ENCODE data around the gene DIAPH3. TPM values are rescaled to one million over a fixed set of nuclear protein-coding genes. Genes with fewer than 3 reads are reported as not detected.
"Not testable (repeated sequence)": the region's sequence is repeated elsewhere in the genome, so short reads cannot be mapped to it uniquely, and the experiment has no call there.

The DIAPH3 gene
- under 1 TPM in 2 of 3 donors, not detected in 1; 0.03 to 0.25 TPM for polyA plus RNA-seq

- peak; percentile 87 to 91 (median 90) for DNase-seq
- H3K4me3 Mint-ChIP-seq, result peak within 1 kb of the TSS; percentile 91 to 97 (median 95)
- peaks cover 28 to 45% of the 10 kb centered on the region in 2 donors for H3K4me1 Mint-ChIP-seq
- peaks cover 0 to 3% (median 0%) of the 10 kb centered on the region in 3 donors for H3K36me3 Mint-ChIP-seq
- peak within 1 kb of the TSS; percentile 85 to 94 (median 92) for H3K27ac Mint-ChIP-seq
- H3K9me3 Mint-ChIP-seq, result no peaks in the 10 kb centered on the region
- H3K27me3 Mint-ChIP-seq (ENCODE audit: low read depth in 3 of 3), result peaks cover 2 to 10% (median 4%) of the 10 kb centered on the region in 3 donors
Observed at GRCh38 chr13:60163478-60164233, at the start of gene DIAPH3. Gene DIAPH3, minus strand, starts transcription at chr13:60163928. Its CDS starts 162 bp downstream, at chr13:60163766.

DNA sequence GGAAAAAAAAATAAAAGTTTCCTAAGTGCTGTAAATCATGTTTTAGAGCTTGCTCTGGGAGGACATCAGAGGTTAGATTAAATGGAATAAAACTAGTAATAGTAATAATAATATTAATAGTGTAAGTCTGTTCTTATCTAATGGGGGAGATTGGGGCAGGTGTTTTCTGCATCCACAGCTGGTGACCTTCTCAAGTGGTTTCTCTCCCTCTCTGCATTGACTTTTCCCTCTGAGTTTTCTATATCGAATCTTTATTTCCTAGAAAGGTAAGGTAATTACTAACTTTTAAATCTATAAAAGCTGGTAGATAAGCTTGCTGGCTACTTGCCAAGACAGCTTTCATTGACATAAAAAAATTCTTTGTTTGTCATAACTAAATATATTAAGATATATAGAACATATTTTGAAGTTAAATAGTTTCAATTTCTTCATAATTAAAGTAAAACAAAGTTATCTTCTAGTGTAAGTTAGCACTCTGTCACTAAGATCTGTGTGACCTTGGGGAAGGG is 49.6 kb upstream of the DIAPH3 start:
- Mint-ChIP-seq H3K4me1 (peaks cover 0 to 4% of the 10 kb centered on the region in 2 donors), H3K9me3 (no peaks in the 10 kb centered on the region), H3K4me3 (no peak overlapping the region), H3K36me3 (no peaks in the 10 kb centered on the region), H3K27me3 (ENCODE audit: low read depth in 3 of 3) (peaks cover 0 to 8% (median 7%) of the 10 kb centered on the region in 3 donors), H3K27ac (no peak overlapping the region)
- no peak for DNase-seq

DNA sequence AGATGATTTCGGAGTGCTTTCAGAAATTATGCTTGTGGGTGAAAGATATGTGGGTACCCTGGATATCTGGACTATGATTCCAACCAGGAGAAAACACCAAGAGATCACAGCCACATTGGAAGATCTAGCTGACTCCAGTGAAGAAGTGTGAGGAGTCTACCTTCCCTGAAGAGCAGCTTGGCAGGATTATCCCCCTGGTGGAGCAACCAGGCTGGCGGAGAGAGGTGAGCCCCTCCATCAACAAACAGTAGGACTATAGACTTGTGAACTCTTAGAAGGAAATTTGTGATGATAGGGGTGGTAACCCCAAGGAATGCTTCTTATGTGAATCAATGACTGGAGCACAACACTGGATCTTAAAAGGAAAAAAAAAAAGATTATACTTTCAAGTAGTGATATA is 47.8 kb upstream of the DIAPH3 start:
- DNase-seq, result no peak
- Mint-ChIP-seq H3K27ac (no peak overlapping the region), H3K27me3 (ENCODE audit: low read depth in 3 of 3) (peaks cover 4 to 10% (median 7%) of the 10 kb centered on the region in 3 donors), H3K4me1 (no peaks in the 10 kb centered on the region), H3K4me3 (no peak overlapping the region), H3K9me3 (no peaks in the 10 kb centered on the region), H3K36me3 (no peaks in the 10 kb centered on the region)

- no peaks in the 10 kb centered on the region for H3K36me3 Mint-ChIP-seq
- H3K4me1 Mint-ChIP-seq, result no peaks in the 10 kb centered on the region
- no peak for DNase-seq
- no peak overlapping the region for H3K4me3 Mint-ChIP-seq
- peaks cover 7 to 13% (median 8%) of the 10 kb centered on the region in 3 donors for H3K27me3 Mint-ChIP-seq (ENCODE audit: low read depth in 3 of 3)
- H3K27ac Mint-ChIP-seq, result no peak overlapping the region
- no peaks in the 10 kb centered on the region for H3K9me3 Mint-ChIP-seq
Observed at GRCh38 chr13:60210510-60211330, 47.0 kb upstream of the DIAPH3 start.

- DNase-seq, H3K27ac Mint-ChIP-seq, H3K36me3 Mint-ChIP-seq, H3K4me3 Mint-ChIP-seq, H3K4me1 Mint-ChIP-seq, H3K9me3 Mint-ChIP-seq: not testable (repeated sequence)
- peaks cover 0 to 19% (median 4%) of the 10 kb centered on the region in 3 donors for H3K27me3 Mint-ChIP-seq (ENCODE audit: low read depth in 3 of 3)
Observed at GRCh38 chr13:60205499-60205898, 41.8 kb upstream of the DIAPH3 start.

GRCh38 chr13:60201286-60201685 is 37.6 kb upstream of the DIAPH3 start:
- Mint-ChIP-seq H3K27ac (no peak overlapping the region), H3K4me1 (no peaks in the 10 kb centered on the region), H3K4me3 (no peak overlapping the region), H3K27me3 (ENCODE audit: low read depth in 3 of 3) (peaks cover 0 to 15% (median 6%) of the 10 kb centered on the region in 3 donors), H3K36me3 (no peaks in the 10 kb centered on the region), H3K9me3 (peaks cover 0 to 3% (median 0%) of the 10 kb centered on the region in 6 donors)
- DNase-seq, result no peak

GRCh38 chr13:60195893-60196292 is 32.2 kb upstream of the DIAPH3 start:
- not testable (repeated sequence) for H3K4me3 Mint-ChIP-seq; H3K27me3 Mint-ChIP-seq (ENCODE audit: low read depth in 3 of 3)

DNA sequence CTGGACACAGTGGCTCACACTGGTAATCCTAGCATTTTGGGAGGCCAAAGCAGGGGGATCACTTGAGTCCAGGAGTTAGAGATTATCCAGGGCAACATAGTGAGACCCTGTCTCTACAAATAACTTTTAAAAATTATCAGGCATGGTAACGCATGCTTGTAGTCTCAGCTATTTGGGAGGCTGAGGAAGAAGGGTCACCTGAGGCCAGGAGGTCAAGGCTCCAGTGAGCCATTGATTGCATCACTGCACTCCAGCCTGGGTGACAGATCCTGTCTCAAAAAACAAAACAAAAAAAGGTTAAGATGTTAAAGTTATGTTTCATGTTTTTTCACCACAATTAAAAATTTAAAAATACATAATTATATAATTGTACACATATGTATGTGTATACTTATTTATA is 19.2 kb upstream of the DIAPH3 start:
- no peak for DNase-seq
- Mint-ChIP-seq H3K27me3 (ENCODE audit: low read depth in 3 of 3) (peaks cover 0 to 5% (median 1%) of the 10 kb centered on the region in 3 donors), H3K9me3 (peaks cover 0 to 3% (median 0%) of the 10 kb centered on the region in 6 donors), H3K4me3 (no peak overlapping the region), H3K4me1 (no peaks in the 10 kb centered on the region), H3K36me3 (no peaks in the 10 kb centered on the region), H3K27ac (no peak overlapping the region)

More at GRCh38 chr13:60195893-60196292, 32.2 kb upstream of the DIAPH3 start:
- H3K27ac Mint-ChIP-seq, H3K36me3 Mint-ChIP-seq, H3K4me1 Mint-ChIP-seq, DNase-seq, H3K9me3 Mint-ChIP-seq: not testable (repeated sequence)

DNA sequence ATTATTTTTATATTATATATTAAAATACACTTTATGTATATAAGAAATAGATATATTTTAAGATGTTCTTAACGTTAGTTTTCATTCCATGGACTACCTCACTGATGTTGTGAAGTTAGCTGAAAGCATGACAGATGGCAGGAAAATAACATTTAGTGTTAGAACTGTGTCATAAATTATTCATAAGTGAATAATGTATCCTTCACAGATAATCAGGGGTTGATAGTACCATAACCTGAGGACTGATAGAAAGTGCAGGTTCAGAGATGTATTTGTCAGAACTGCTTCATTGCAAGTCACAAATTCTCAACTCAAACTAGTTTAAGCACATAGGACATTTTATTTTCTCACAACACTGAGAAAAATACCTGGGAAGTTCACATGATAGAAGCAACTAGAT is 14.6 kb upstream of the DIAPH3 start:
- no peak overlapping the region for H3K4me3 Mint-ChIP-seq
- no peaks in the 10 kb centered on the region for H3K9me3 Mint-ChIP-seq
- H3K36me3 Mint-ChIP-seq, result no peaks in the 10 kb centered on the region
- peaks cover 4 to 6% (median 5%) of the 10 kb centered on the region in 3 donors for H3K27me3 Mint-ChIP-seq (ENCODE audit: low read depth in 3 of 3)
- no peak overlapping the region for H3K27ac Mint-ChIP-seq
- H3K4me1 Mint-ChIP-seq, result no peaks in the 10 kb centered on the region
- no peak for DNase-seq

DNA sequence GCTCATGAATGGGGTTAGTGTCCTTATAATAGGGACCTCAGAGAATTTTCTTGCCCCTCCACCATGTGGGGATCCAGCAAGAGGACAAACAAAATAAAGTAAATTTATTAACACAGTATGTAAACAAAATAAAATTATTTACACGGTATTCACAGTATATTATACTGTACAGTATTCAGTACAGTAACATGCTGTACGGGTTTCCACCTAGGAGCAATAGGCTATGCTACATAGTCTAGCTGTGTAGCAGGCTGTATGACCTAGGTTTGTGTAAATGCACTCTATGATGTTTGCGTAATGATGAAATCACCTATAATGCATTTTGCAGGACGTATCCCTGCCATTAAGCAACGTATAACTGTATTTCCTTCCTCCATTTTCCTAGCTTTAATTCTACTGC is 11.8 kb upstream of the DIAPH3 start:
- no peak for DNase-seq
- no peaks in the 10 kb centered on the region for H3K9me3 Mint-ChIP-seq
- H3K27me3 Mint-ChIP-seq (ENCODE audit: low read depth in 3 of 3), result peaks cover 4 to 6% (median 5%) of the 10 kb centered on the region in 3 donors

DNA sequence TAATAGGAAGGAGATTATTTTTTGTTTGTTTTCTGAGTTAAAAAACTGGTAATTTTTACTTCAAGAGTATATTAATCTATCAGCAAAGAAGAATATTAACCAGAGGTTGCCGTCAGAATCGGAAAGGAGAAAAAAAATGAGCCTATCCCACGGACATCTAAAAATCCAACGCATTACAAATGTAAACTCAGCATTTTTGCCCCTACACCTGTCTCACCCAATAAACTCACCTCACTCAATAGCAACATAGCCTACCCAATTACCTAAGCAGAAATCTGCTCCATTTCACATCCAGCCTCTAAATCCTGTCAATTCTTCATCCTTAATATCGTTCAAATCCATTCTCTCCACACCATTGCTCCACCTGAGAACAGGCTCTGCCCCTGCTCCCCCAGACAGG is 10.4 kb upstream of the DIAPH3 start:
- Mint-ChIP-seq H3K4me3 (no peak overlapping the region), H3K27ac (no peak overlapping the region)
- DNase-seq, result no peak

More for the DNA sequence above, 11.8 kb upstream of the DIAPH3 start:
- H3K4me3 Mint-ChIP-seq, result no peak overlapping the region
- H3K36me3 Mint-ChIP-seq, result no peaks in the 10 kb centered on the region
- no peaks in the 10 kb centered on the region for H3K4me1 Mint-ChIP-seq
- H3K27ac Mint-ChIP-seq, result no peak overlapping the region

GRCh38 chr13:60172111-60172510 is 8.4 kb upstream of the DIAPH3 start:
- Mint-ChIP-seq H3K36me3 (peaks cover 0 to 3% (median 0%) of the 10 kb centered on the region in 3 donors), H3K9me3 (no peaks in the 10 kb centered on the region), H3K4me3 (no peak overlapping the region), H3K4me1 (no peaks in the 10 kb centered on the region), H3K27ac (no peak overlapping the region), H3K27me3 (ENCODE audit: low read depth in 3 of 3) (peaks cover 4 to 5% (median 4%) of the 10 kb centered on the region in 3 donors)
- DNase-seq, result no peak

More for the DNA sequence above, 10.4 kb upstream of the DIAPH3 start:
- Mint-ChIP-seq H3K4me1 (no peaks in the 10 kb centered on the region), H3K9me3 (no peaks in the 10 kb centered on the region), H3K27me3 (ENCODE audit: low read depth in 3 of 3) (peaks cover 4 to 6% (median 5%) of the 10 kb centered on the region in 3 donors), H3K36me3 (no peaks in the 10 kb centered on the region)

- Mint-ChIP-seq H3K27me3 (ENCODE audit: low read depth in 3 of 3) (peaks cover 4 to 5% (median 4%) of the 10 kb centered on the region in 3 donors), H3K27ac (no peak overlapping the region), H3K4me1 (peaks cover 2 to 6% of the 10 kb centered on the region in 2 donors), H3K9me3 (no peaks in the 10 kb centered on the region), H3K4me3 (no peak overlapping the region), H3K36me3 (peaks cover 0 to 3% (median 0%) of the 10 kb centered on the region in 3 donors)
- no peak for DNase-seq
Observed at GRCh38 chr13:60170414-60170813, 6.7 kb upstream of the DIAPH3 start.

Measured in immature natural killer cell (primary cell).